GM23248 (cell line): ENCODE measurements around the gene MUC13. TPM values are rescaled to one million over a fixed set of nuclear protein-coding genes. Genes with fewer than 3 reads are reported as not detected.

ENCODE experiments used
- DNase-seq: peaks from one replicate; pipeline ENCODE4 v3.0.0-alpha.2; 2015
- H2AFZ ChIP-seq: fragments of 200-600 bp; sonication (generic); 2 replicates; pipeline ENCODE4 v1.6.1; 2016; ENCODE audit warnings: antibody characterized with exemption
- H3F3A ChIP-seq: fragments of 200-600 bp; sonication (generic); 2 replicates; pipeline ENCODE4 v1.6.1; 2016; ENCODE audit warnings: mild to moderate bottlenecking, antibody characterized with exemption, mixed run types; ENCODE audit not compliant: insufficient read depth
- H3K27ac ChIP-seq: fragments of 200-600 bp; sonication (generic); 2 replicates; pipeline ENCODE4 v1.5.1; 2016; ENCODE audit warnings: mild to moderate bottlenecking
- H3K27me3 ChIP-seq: fragments of 200-600 bp; sonication (generic); replicated peaks from 2 replicates; pipeline ENCODE4 v1.6.1; 2016; ENCODE audit warnings: mild to moderate bottlenecking; ENCODE audit not compliant: insufficient read depth
- H3K36me3 ChIP-seq: fragments of 200-600 bp; sonication (generic); 2 replicates; pipeline ENCODE4 v1.6.1; 2016; ENCODE audit warnings: low read depth, mild to moderate bottlenecking
- H3K4me1 ChIP-seq: fragments of 200-600 bp; sonication (generic); 2 replicates; pipeline ENCODE4 v1.6.1; 2016; ENCODE audit warnings: mild to moderate bottlenecking; ENCODE audit not compliant: insufficient read depth
- H3K4me2 ChIP-seq: fragments of 200-600 bp; sonication (generic); one replicate; pipeline ENCODE4 v1.6.1; 2016; ENCODE audit warnings: mild to moderate bottlenecking; ENCODE audit not compliant: unreplicated experiment
- H3K4me3 ChIP-seq: fragments of 200-600 bp; sonication (generic); 2 replicates; pipeline ENCODE4 v1.5.1; 2016; ENCODE audit warnings: mild to moderate bottlenecking
- H3K79me2 ChIP-seq: fragments of 200-600 bp; sonication (generic); 2 replicates; pipeline ENCODE4 v1.6.1; 2016; ENCODE audit warnings: mild to moderate bottlenecking; ENCODE audit not compliant: insufficient read depth
- H3K9ac ChIP-seq: fragments of 200-600 bp; sonication (generic); 2 replicates; pipeline ENCODE4 v1.6.1; 2016; ENCODE audit warnings: mild to moderate bottlenecking
- H3K9me2 ChIP-seq: fragments of 200-600 bp; sonication (generic); 2 replicates; pipeline ENCODE4 v1.6.1; 2016; ENCODE audit warnings: mixed run types, mild to moderate bottlenecking, moderate library complexity; ENCODE audit not compliant: insufficient read depth
- H3K9me3 ChIP-seq: fragments of 200-600 bp; sonication (generic); one replicate; pipeline ENCODE4 v1.6.1; 2017; ENCODE audit warnings: low read depth
- H4K20me1 ChIP-seq: fragments of 200-600 bp; sonication (generic); 2 replicates; pipeline ENCODE4 v1.6.0; 2016; ENCODE audit not compliant: insufficient read depth
- EZH2 ChIP-seq: fragments of 200-600 bp; sonication (generic); IDR thresholded peaks from 2 replicates; pipeline ENCODE4 v1.6.1; 2018; ENCODE audit warnings: antibody characterized with exemption, mild to moderate bottlenecking; ENCODE audit not compliant: insufficient read depth, poor library complexity, severe bottlenecking
- EZH2phosphoT487 ChIP-seq: fragments of 200-600 bp; sonication (generic); IDR thresholded peaks from 2 replicates; pipeline ENCODE4 v1.6.1; 2018; ENCODE audit warnings: antibody characterized with exemption, moderate library complexity, mild to moderate bottlenecking, low read depth; ENCODE audit not compliant: insufficient read depth
- WGBS, 2 experiments: methylation state at CpG; one replicate each; pipeline ENCODE4 v1.1.6; 2015 to 2017; ENCODE audit warnings: low lambda C conversion rate in 2 of 2, low coverage in 1 of 2; ENCODE audit errors: missing lambda C conversion rate in 2 of 2; 5-methylcytosine and 5-hydroxymethylcytosine counted together
- in situ Hi-C: fragments of 300-500 bp; cut with MboI; formaldehyde crosslinking; loops from 2 replicates; pipeline ENCODE4 v1.15.0; 2020
- polyA plus RNA-seq: library from polyadenylated mRNA; unstranded; fragments of >200 nt; fragmentation: Nextera tagmentation; extraction: Ambion mirVana; gene quantifications from 2 replicates; pipeline ENCODE4 v1.2.1, GENCODE V29; 2016
- total RNA-seq: library from RNA; depleted of rRNA; stranded (reverse); fragments of >200 nt; shearing (Covaris generic); gene quantifications from 2 replicates; pipeline ENCODE4 v1.2.3, GENCODE V29; 2014

Gene MUC13
- total and polyA plus RNA-seq, 2 experiments from 2014 or later, result 0.18 to 0.32 TPM

DNA sequence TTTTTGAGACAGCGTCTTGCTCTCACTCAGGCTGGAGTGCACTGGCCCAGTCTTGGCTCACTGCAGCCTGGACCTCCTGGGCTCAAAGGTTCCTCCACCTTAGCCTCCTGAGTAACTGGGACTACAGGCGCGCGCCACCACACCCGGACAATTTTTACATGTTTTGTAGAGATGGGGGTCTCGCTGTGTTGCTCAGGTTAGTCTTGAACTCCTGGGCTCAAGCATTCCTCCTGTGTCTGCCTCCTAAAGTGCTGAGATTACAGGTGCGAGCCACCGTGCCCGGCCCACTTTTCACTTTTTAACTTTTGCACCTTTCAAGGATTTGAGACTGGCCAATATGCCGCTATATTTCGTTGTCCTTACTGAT lies 46.6 kb downstream of the MUC13 start:
- Histone ChIP-seq H3K9me3 (no peaks in the 10 kb centered on the region), H3K9ac (peak overlapping the region; percentile 90), H3K36me3 (no peaks in the 10 kb centered on the region), H3K9me2 (no peaks in the 10 kb centered on the region), H3K79me2 (peaks cover 32% of the 10 kb centered on the region), H3K4me2 (no peak overlapping the region), H3K27ac (no peak overlapping the region), H3K4me1 (peaks cover 20% of the 10 kb centered on the region), H3K27me3 (no peaks in the 10 kb centered on the region), H4K20me1 (no peaks in the 10 kb centered on the region), H2AFZ (peak overlapping the region; percentile 69; the same call in 1 of the 2 replicates), H3K4me3 (peak overlapping the region; percentile 87; the same call in 1 of the 2 replicates), H3F3A (peaks cover 30% of the 10 kb centered on the region)
- TF ChIP-seq EZH2phosphoT487, result no peak
- TF ChIP-seq EZH2, result no peak
- DNase-seq, result no peak
- in situ Hi-C loops, result loop anchor here (10.0 kb wide), 1 partner anchor 93 kb away; no protein-coding TSS in a partner anchor
- 91 to 97% methylated on average over 10 to 11 of the region's 11 CpGs for WGBS, 2 experiments

DNA sequence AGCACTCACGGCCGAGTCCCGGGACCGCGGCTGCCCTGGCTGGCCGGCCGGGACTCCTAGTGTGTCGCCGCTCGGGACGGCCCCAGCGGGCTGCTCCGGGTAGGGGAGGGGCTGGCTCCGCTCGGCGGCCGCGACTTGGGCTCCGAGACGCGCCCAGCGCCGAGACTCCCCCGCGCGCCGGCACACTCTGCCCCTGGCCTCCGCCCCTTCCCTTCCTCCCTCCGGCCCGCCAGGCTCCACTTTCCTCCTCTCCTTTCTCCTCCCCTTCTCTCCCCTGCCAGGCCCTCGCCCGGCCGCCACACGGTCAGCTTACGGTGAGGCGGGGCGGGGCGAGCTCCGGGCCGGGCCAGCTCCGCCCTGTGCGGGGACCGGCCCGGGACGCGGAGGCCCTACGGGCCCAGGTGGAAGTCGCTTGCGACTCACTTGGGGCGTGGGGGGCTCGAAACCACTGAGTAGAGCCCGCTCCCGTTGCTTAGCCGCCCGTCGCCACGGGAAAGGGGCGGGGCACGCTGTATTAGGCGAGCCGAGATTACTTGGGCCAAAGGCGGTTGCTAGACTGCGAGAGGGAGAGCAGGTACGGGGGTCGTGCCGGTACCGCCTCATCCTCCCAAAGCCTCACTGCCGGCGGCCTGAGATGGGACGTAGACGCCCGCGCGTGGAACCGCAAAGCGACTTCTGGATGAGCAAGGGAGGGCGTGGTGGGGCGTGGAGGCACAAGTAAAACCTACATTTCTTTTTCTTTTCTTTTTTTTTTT lies 47.2 kb downstream of the MUC13 start, which contains the start of gene ITGB5:
Gene ITGB5, minus strand, starts transcription at position 189 of the 755 bp plus-strand sequence. CDS start 365 bp downstream, outside the sequence.
- WGBS, 2 experiments, result 2% methylated on average over 21 to 77 of the region's 78 CpGs
- DNase-seq, result peak; percentile 91
- H3K36me3 ChIP-seq, result no peaks in the 10 kb centered on the region
- H3K9me2 ChIP-seq, result no peaks in the 10 kb centered on the region
- H3K79me2 ChIP-seq, result peaks cover 37% of the 10 kb centered on the region
- H3F3A ChIP-seq, result peaks cover 35% of the 10 kb centered on the region
- H3K4me1 ChIP-seq, result peaks cover 25% of the 10 kb centered on the region
- H3K4me3 ChIP-seq, result peak within 1 kb of the TSS; percentile 87
- H3K9me3 ChIP-seq, result no peaks in the 10 kb centered on the region
- H3K9ac ChIP-seq, result peak within 1 kb of the TSS; percentile 90
- no peaks in the 10 kb centered on the region for H3K27me3 ChIP-seq
- H4K20me1 ChIP-seq, result no peaks in the 10 kb centered on the region
- in situ Hi-C loops, result loop anchor here (10.0 kb wide), 1 partner anchor 93 kb away; no protein-coding TSS in a partner anchor
- H3K27ac ChIP-seq, result peak within 1 kb of the TSS; percentile 85
- H2AFZ ChIP-seq, result peak within 1 kb of the TSS; percentile 69
- TF ChIP-seq EZH2, result no peak
- H3K4me2 ChIP-seq, result peak within 1 kb of the TSS; percentile 98

DNA sequence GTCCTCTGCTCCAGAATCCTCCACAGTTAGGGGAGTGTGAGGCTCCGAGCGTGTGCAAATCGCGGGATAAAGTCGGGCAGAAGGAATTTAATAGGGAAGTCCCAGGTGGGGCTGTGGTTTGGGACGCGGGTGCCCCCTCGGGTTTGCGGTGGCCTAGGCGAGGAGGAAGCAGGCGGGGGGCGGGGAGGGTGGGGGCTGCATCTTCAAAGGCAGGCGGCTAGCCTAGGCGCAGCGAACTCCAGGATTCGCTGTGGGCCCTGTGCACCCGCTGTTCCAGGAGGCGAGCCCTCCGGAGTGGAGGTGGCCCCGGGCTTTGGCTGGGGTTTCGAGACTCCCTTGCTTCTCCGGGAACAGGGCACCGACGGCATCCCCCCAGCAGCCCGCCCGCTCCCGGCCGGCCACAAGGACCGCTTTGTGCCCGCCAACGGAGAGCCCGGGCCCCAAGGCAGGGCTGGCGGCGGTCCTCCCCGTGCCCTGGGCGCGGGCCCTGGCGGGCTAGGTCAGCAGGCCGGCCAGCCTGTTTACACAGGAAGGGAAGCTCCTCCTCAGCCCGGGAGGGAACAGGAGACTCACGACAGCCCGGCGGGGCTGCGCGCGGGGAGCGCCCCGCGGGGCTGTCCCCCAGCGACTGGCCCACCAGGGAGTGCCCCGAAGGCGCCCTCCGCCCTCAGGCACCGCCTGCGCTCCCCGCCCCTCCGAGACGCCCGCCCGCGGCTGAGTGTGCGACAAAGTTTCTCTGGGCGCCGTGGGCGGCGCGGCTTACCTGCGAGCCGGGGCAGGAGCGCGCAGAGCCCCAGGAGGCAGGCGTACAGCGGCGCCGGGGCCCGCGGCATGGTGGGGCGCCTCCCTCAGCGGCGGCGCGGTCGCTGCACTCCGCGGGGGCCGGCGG lies 48.1 kb downstream of the MUC13 start:
- 1 to 2% methylated on average over 43 to 57 of the region's 87 CpGs for WGBS, 2 experiments
- no peaks in the 10 kb centered on the region for H3K36me3 ChIP-seq
- H3K9me2 ChIP-seq, result no peaks in the 10 kb centered on the region
- H3K9ac ChIP-seq, result peak overlapping the region; percentile 90
- H3K79me2 ChIP-seq, result peaks cover 47% of the 10 kb centered on the region
- no peaks in the 10 kb centered on the region for H4K20me1 ChIP-seq
- peak overlapping the region; percentile 98 for H3K4me2 ChIP-seq
- H3K9me3 ChIP-seq, result no peaks in the 10 kb centered on the region
- H3K4me3 ChIP-seq, result peak overlapping the region; percentile 87
- peaks cover 33% of the 10 kb centered on the region for H3K4me1 ChIP-seq
- TF ChIP-seq EZH2 (no peak), EZH2phosphoT487 (no peak)
- H3K27ac ChIP-seq, result peak overlapping the region; percentile 85
- in situ Hi-C loops, result loop anchor here (10.0 kb wide), 1 partner anchor 92 kb away; no protein-coding TSS in a partner anchor
- peaks cover 42% of the 10 kb centered on the region for H3F3A ChIP-seq
- H3K27me3 ChIP-seq, result no peaks in the 10 kb centered on the region
- DNase-seq, result peak; percentile 81
- peak overlapping the region; percentile 42; the same call in 1 of the 2 replicates for H2AFZ ChIP-seq
